Trophoblast cell (in vitro differentiated cells and primary cell): Measurements from ENCODE around the gene CHDH.

Experiments used
- DNase-seq, 2 donors: peaks; one replicate each; pipeline ENCODE4 v3.0.0-alpha.2; 2016
- H2AFZ ChIP-seq: 2 replicates; pipeline ENCODE4 v1.6.1; 2013; ENCODE audit warnings: low read length, moderate library complexity, mild to moderate bottlenecking; ENCODE audit not compliant: insufficient read depth, poor library complexity
- H2AK5ac ChIP-seq: 2 replicates; pipeline ENCODE4 v1.6.1; 2013; ENCODE audit warnings: mild to moderate bottlenecking, low read length
- H2BK120ac ChIP-seq: 2 replicates; pipeline ENCODE4 v1.6.1; 2013; ENCODE audit warnings: low read length, mild to moderate bottlenecking, moderate library complexity; ENCODE audit not compliant: insufficient read depth, poor library complexity
- H2BK12ac ChIP-seq: 2 replicates; pipeline ENCODE4 v1.6.1; 2013; ENCODE audit warnings: mild to moderate bottlenecking, low read length, moderate library complexity
- H2BK5ac ChIP-seq: 2 replicates; pipeline ENCODE4 v1.6.1; 2013; ENCODE audit warnings: low read length, low read depth, moderate library complexity, mild to moderate bottlenecking; ENCODE audit not compliant: poor library complexity
- H3K14ac ChIP-seq: 2 replicates; pipeline ENCODE4 v1.6.1; 2013; ENCODE audit warnings: mild to moderate bottlenecking, low read length
- H3K18ac ChIP-seq: 2 replicates; pipeline ENCODE4 v1.6.1; 2013; ENCODE audit warnings: mild to moderate bottlenecking, low read length
- H3K23ac ChIP-seq: 2 replicates; pipeline ENCODE4 v1.6.1; 2013; ENCODE audit warnings: low read length
- H3K27ac ChIP-seq: 2 replicates; pipeline ENCODE4 v1.5.1; 2013; ENCODE audit warnings: low read depth, mild to moderate bottlenecking, inconsistent platforms, low read length, moderate library complexity
- H3K27me3 ChIP-seq: 2 replicates; pipeline ENCODE4 v1.6.1; 2013; ENCODE audit warnings: inconsistent platforms, mild to moderate bottlenecking, low read length, moderate library complexity; ENCODE audit not compliant: insufficient read depth
- H3K36me3 ChIP-seq, 2 experiments: 1 replicate in 1 of 2; 2 replicates in 1 of 2; pipeline ENCODE4 v1.6.1; 2013; ENCODE audit warnings: low read length in 2 of 2, mild to moderate bottlenecking in 2 of 2, moderate library complexity in 1 of 2; ENCODE audit not compliant: insufficient read depth in 2 of 2, control insufficient read depth in 1 of 2
- H3K4ac ChIP-seq: 2 replicates; pipeline ENCODE4 v1.6.1; 2013; ENCODE audit warnings: low read depth, mild to moderate bottlenecking, low read length, moderate library complexity
- H3K4me1 ChIP-seq, 2 experiments: 1 replicate in 1 of 2; 2 replicates in 1 of 2; pipeline ENCODE4 v1.6.1; 2013; ENCODE audit warnings: low read length in 2 of 2, mild to moderate bottlenecking in 2 of 2, moderate library complexity in 1 of 2; ENCODE audit not compliant: insufficient read depth in 2 of 2, control insufficient read depth in 1 of 2
- H3K4me2 ChIP-seq: 2 replicates; pipeline ENCODE4 v1.6.1; 2013; ENCODE audit warnings: inconsistent platforms, mild to moderate bottlenecking, low read length, moderate library complexity
- H3K4me3 ChIP-seq: 2 replicates; pipeline ENCODE4 v1.5.1; 2013; ENCODE audit warnings: mild to moderate bottlenecking, low read depth, low read length, inconsistent platforms
- H3K79me1 ChIP-seq: one replicate; pipeline ENCODE4 v1.6.1; 2013; ENCODE audit warnings: low read length
- H3K79me2 ChIP-seq: 2 replicates; pipeline ENCODE4 v1.6.1; 2013; ENCODE audit warnings: low read length, mild to moderate bottlenecking; ENCODE audit not compliant: control insufficient read depth, insufficient read depth, poor library complexity
- H3K9ac ChIP-seq: 2 replicates; pipeline ENCODE4 v1.6.1; 2013; ENCODE audit warnings: mild to moderate bottlenecking, low read length
- H3K9me3 ChIP-seq: 2 replicates; pipeline ENCODE4 v1.6.1; 2013; ENCODE audit warnings: low read depth, mild to moderate bottlenecking, control low read depth, inconsistent platforms, low read length; ENCODE audit not compliant: insufficient read depth
- H4K12ac ChIP-seq: 2 replicates; pipeline ENCODE4 v1.6.1; 2013; ENCODE audit warnings: low read depth, mild to moderate bottlenecking, low read length, moderate library complexity
- H4K8ac ChIP-seq: 2 replicates; pipeline ENCODE4 v1.6.1; 2013; ENCODE audit warnings: low read depth, mild to moderate bottlenecking, low read length, moderate library complexity
- H4K91ac ChIP-seq: one replicate; pipeline ENCODE4 v1.6.1; 2013; ENCODE audit warnings: low read depth, mild to moderate bottlenecking, low read length, moderate library complexity
- WGBS: extraction: QIAGEN DNeasy Blood & Tissue Kit; methylation state at CpG from one replicate; pipeline ENCODE4 v1.1.7; 2013; ENCODE audit warnings: missing lambda C conversion rate; ENCODE audit not compliant: insufficient read length, insufficient coverage; ENCODE audit errors: extremely low coverage; 5-methylcytosine and 5-hydroxymethylcytosine counted together

CHDH gene

DNA sequence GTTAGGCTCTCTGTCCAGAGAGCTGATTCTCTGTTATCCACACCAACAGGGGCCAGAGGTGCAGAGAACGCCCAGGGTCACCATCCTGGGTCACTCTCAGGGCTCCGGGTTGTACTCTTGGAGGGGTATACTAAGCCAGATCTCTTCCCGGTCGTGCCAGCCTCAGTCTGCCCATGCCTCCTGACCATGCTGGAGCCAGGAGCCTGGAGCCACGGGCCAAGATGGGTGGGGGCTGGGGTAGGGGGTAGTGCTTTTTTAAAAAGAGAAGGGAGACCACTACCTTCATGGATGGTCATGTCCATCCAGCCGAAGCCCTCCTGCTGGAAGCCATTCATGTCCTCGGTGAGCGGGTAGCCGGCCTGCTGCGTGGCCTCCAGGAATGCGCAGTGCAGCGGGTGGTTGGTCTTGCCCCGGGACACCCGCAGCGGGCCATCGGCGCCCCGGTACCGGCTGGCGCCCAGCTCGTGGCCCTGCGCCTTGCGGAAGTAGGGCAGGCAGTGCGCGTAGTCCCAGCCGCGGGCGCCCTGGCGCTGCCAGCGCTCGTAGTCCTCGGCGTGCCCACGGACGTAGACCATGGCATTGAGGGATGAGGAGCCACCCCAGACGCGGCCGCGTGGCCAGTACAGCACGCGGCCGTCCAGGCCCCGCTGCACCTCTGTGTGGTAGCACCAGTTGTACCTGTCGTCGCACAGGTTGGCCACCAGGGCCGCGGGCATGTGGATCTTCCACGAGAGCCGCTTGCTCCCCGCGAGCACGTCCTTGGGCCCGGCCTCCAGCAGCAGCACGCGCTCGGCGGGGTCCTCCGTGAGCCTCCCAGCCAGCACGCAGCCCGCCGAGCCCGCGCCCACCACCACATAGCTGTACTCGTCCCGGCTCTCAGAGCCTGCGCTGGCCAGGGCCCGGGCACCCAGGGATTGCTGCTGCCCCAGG, 22.9 kb downstream of the CHDH start:
- Histone ChIP-seq H3K9me3 (no peaks in the 10 kb centered on the region), H2AFZ (no peak overlapping the region), H3K9ac (no peak overlapping the region), H3K27me3 (no peaks in the 10 kb centered on the region), H3K4me1 (no peaks in the 10 kb centered on the region), H3K79me2 (no peaks in the 10 kb centered on the region), H2BK120ac (no peak overlapping the region), H3K18ac (no peak overlapping the region), H3K14ac (no peak overlapping the region), H2AK5ac (no peak overlapping the region), H3K36me3 (no peaks in the 10 kb centered on the region), H3K4ac (no peak overlapping the region), H3K27ac (no peak overlapping the region), H4K91ac (no peak overlapping the region), H3K4me2 (no peak overlapping the region), H4K8ac (no peak overlapping the region), H4K12ac (no peak overlapping the region), H2BK5ac (no peak overlapping the region), H3K23ac (no peak overlapping the region), H2BK12ac (no peak overlapping the region), H3K79me1 (no peaks in the 10 kb centered on the region), H3K4me3 (no peak overlapping the region)
- no CpG with 5 or more reads among the region's 67 CpGs for WGBS
- no peak for DNase-seq

DNA sequence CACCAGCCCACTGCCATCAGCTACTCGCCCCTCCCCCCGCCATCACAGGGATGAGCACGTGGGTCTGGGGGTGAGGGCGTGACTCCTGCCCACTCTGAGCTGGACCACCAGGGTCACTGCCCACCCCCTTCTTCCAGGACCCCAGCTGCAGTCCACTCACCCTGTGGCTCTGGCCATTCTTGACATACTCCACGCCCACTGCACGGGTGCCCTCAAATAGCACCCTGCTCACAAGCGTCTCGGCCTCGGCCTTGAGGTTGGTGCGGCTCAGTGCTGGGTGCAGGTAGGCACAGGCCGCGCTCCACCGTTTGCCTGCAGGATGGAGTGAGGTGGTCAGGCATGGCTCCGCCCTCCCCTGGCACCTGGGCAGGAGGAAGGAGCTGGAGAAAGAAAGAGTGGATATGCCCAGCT, 23.9 kb downstream of the CHDH start:
- H3K18ac ChIP-seq: no peak overlapping the region
- WGBS: no CpG with 5 or more reads among the region's 14 CpGs

DNA sequence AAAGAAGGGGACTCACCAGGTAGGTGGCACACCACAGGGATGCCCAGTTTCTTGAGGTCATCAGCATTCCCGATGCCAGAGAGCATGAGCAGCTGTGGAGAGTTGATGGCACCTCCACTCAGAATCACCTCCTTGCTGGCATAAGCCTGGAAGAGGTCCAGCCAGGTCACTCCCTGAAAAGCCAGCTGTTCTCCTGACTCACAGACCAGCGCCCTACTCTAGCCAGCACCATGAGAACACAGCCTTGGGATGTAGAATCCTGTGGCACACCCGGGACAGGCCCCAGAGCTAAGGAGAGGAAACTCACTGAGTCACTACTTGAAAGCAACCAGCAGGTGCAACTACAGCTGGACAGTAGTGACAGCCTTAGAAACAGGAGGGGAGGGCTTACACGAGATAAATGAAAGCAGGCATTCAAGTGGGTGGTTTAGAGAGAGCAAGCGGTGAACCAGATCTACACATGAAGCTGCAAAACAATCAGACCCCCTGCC, 24.5 kb downstream of the CHDH start:
- H3K4me3 ChIP-seq: no peak overlapping the region
- H4K12ac ChIP-seq: no peak overlapping the region
- H3K9me3 ChIP-seq: no peaks in the 10 kb centered on the region
- H3K18ac ChIP-seq: no peak overlapping the region
- H3K9ac ChIP-seq: no peak overlapping the region
- peak; percentile 22 to 34 for DNase-seq
- no peaks in the 10 kb centered on the region for H3K4me1 ChIP-seq
- H2AFZ ChIP-seq: no peak overlapping the region
- H4K8ac ChIP-seq: no peak overlapping the region
- H3K14ac ChIP-seq: no peak overlapping the region
- H2AK5ac ChIP-seq: no peak overlapping the region
- H2BK120ac ChIP-seq: no peak overlapping the region
- no peak overlapping the region for H3K4me2 ChIP-seq
- no peak overlapping the region for H3K23ac ChIP-seq
- no peak overlapping the region for H3K4ac ChIP-seq
- H3K27ac ChIP-seq: no peak overlapping the region
- H3K79me2 ChIP-seq: no peaks in the 10 kb centered on the region
- WGBS: no CpG with 5 or more reads among the region's 5 CpGs
- H4K91ac ChIP-seq: no peak overlapping the region
- H2BK12ac ChIP-seq: no peak overlapping the region
- no peaks in the 10 kb centered on the region for H3K36me3 ChIP-seq
- H3K79me1 ChIP-seq: no peaks in the 10 kb centered on the region
- no peaks in the 10 kb centered on the region for H3K27me3 ChIP-seq
- H2BK5ac ChIP-seq: no peak overlapping the region

More for the DNA sequence above, 23.9 kb downstream of the CHDH start:
- H3K79me2 ChIP-seq: no peaks in the 10 kb centered on the region
- no peaks in the 10 kb centered on the region for H3K36me3 ChIP-seq
- H2AK5ac ChIP-seq: no peak overlapping the region
- no peak overlapping the region for H4K91ac ChIP-seq
- no peak overlapping the region for H2BK5ac ChIP-seq
- no peak overlapping the region for H3K14ac ChIP-seq
- H3K4me2 ChIP-seq: no peak overlapping the region
- H4K8ac ChIP-seq: no peak overlapping the region
- H3K4me3 ChIP-seq: no peak overlapping the region
- no peaks in the 10 kb centered on the region for H3K79me1 ChIP-seq
- H3K27me3 ChIP-seq: no peaks in the 10 kb centered on the region
- H3K4ac ChIP-seq: no peak overlapping the region
- H2BK12ac ChIP-seq: no peak overlapping the region
- H4K12ac ChIP-seq: no peak overlapping the region
- H3K23ac ChIP-seq: no peak overlapping the region
- no peak overlapping the region for H2AFZ ChIP-seq
- H2BK120ac ChIP-seq: no peak overlapping the region
- H3K9me3 ChIP-seq: no peaks in the 10 kb centered on the region
- no peak for DNase-seq
- H3K9ac ChIP-seq: no peak overlapping the region
- no peaks in the 10 kb centered on the region for H3K4me1 ChIP-seq
- no peak overlapping the region for H3K27ac ChIP-seq

DNA sequence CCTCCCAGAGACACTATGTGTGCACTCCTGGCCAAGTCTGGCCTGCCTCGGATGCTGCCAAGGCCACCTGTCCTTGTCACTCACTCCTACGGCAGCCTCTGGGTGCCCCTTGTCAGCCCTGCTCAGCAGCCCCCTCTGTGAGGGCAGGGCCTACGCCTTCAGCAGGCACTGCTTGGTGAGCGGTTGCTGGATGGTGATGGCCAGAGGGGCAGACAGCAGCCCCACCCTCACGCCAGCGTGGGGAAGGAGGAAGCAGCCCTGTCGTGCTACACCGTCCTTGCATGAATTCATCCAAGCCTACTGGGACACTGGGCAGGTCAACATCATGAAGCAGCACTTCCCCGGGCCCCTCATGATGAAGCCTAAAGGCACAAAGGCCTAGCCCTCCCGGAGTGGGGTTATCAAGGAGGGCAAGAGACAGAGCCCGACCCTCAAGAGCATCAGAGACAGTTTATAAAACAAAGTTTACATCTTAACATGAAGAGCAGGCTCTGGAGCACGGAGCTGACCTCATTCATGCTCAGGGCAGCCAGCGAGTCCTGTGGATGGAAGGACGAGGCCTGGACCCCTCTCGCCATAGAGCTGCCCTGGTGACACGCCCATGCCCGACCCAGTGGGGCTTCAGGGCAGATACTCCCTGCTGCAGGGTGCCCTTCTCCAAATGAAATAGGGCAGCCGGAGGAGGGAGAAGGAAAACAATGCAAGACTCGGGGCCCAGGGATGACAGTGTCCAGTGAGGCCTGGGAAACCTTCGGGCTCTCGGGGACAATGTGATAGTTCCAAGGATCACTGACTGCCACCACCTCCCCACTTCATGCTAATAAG, 25.3 kb downstream of the CHDH start:
- no peak overlapping the region for H3K4ac ChIP-seq
- H2AK5ac ChIP-seq: no peak overlapping the region
- H3K27me3 ChIP-seq: no peaks in the 10 kb centered on the region
- no peak overlapping the region for H3K4me2 ChIP-seq
- no peak overlapping the region for H2BK5ac ChIP-seq
- DNase-seq: no peak
- no peak overlapping the region for H2AFZ ChIP-seq
- no peak overlapping the region for H3K14ac ChIP-seq
- no peak overlapping the region for H3K23ac ChIP-seq
- no peaks in the 10 kb centered on the region for H3K9me3 ChIP-seq
- H2BK120ac ChIP-seq: no peak overlapping the region
- no peak overlapping the region for H3K9ac ChIP-seq
- no peak overlapping the region for H3K27ac ChIP-seq
- no peak overlapping the region for H2BK12ac ChIP-seq
- no peaks in the 10 kb centered on the region for H3K36me3 ChIP-seq
- H3K18ac ChIP-seq: no peak overlapping the region
- H4K12ac ChIP-seq: no peak overlapping the region
- H3K4me1 ChIP-seq: no peaks in the 10 kb centered on the region
- H4K8ac ChIP-seq: no peak overlapping the region
- H3K79me1 ChIP-seq: no peaks in the 10 kb centered on the region
- no CpG with 5 or more reads among the region's 21 CpGs for WGBS
- no peak overlapping the region for H4K91ac ChIP-seq
- H3K4me3 ChIP-seq: no peak overlapping the region
- H3K79me2 ChIP-seq: no peaks in the 10 kb centered on the region
